Epithelial cell of esophagus (primary cell): ENCODE results near the gene NIN.

ENCODE experiments used
- DNase-seq: peaks from one replicate; pipeline ENCODE4 v3.0.0; 2010; ENCODE audit warnings: low read depth
- H3K4me3 ChIP-seq: 2 replicates; pipeline ENCODE4 v1.5.1; 2011; ENCODE audit warnings: mild to moderate bottlenecking, low read length, control low read depth
- CTCF ChIP-seq: IDR thresholded peaks from 2 replicates; pipeline ENCODE4 v1.5.1; 2011; ENCODE audit warnings: low read depth, mild to moderate bottlenecking, low read length, control low read depth, inconsistent platforms; ENCODE audit not compliant: insufficient read depth; ENCODE audit errors: missing control alignments

NIN gene

GRCh38 chr14:50774542-50775267, 56.3 kb downstream of the NIN start:
- TF ChIP-seq CTCF, result no peak
- DNase-seq, result no peak
- H3K4me3 ChIP-seq, result no peak overlapping the region

- no peak overlapping the region for H3K4me3 ChIP-seq
- DNase-seq, result peak; percentile 63
- peak; percentile 99 for TF ChIP-seq CTCF
Measured at GRCh38 chr14:50773632-50774541, 57.1 kb downstream of the NIN start.

- H3K4me3 ChIP-seq, result no peak overlapping the region
- DNase-seq, result no peak
- no peak for TF ChIP-seq CTCF
Measured at GRCh38 chr14:50772412-50772811, 58.5 kb downstream of the NIN start.

GRCh38 chr14:50770586-50770985, 60.4 kb downstream of the NIN start:
- no peak for TF ChIP-seq CTCF
- no peak overlapping the region for H3K4me3 ChIP-seq
- peak; percentile 24 for DNase-seq

- no peak for TF ChIP-seq CTCF
- no peak overlapping the region for H3K4me3 ChIP-seq
Measured at GRCh38 chr14:50769863-50770500, 61.0 kb downstream of the NIN start.

GRCh38 chr14:50768680-50769079, 62.3 kb downstream of the NIN start:
- TF ChIP-seq CTCF, result no peak
- DNase-seq, result no peak
- no peak overlapping the region for H3K4me3 ChIP-seq

More at GRCh38 chr14:50769863-50770500, 61.0 kb downstream of the NIN start:
- DNase-seq, result no peak
